Activated CD4-positive, alpha-beta T cell treated with anti-CD3 and anti-CD28 coated beads, Interleukin-2, amount 50 U/mL, for 4 hours (primary cell): ENCODE measurements around the gene KDM6A.
"Not testable (repeated sequence)": the region's sequence is repeated elsewhere in the genome, so short reads cannot be mapped to it uniquely, and the experiment has no call there.

Experiments used
- DNase-seq, 2 experiments: peaks; one replicate each; pipeline ENCODE4 v3.0.0-alpha.2; 2020

KDM6A gene

DNA sequence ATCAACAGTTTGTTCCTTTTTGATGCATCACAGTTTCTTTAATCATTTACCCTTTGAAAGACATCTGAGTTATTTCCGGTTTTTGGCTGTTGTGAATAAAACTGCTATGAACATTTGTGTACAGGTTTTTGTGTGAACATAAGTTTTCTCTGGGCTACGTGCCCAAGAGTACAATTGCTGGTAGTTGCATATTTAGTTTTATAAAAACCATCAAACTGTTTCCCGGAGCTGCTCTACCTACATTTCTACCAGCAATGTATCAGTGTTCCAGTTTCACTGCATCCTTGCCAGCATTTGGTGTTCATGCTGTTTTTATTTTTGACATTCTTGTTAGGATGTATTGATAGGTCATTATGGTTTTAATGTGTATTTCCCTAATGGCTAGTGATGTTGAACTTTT lies 17.3 kb downstream of the KDM6A start:
- no peak for DNase-seq

DNA sequence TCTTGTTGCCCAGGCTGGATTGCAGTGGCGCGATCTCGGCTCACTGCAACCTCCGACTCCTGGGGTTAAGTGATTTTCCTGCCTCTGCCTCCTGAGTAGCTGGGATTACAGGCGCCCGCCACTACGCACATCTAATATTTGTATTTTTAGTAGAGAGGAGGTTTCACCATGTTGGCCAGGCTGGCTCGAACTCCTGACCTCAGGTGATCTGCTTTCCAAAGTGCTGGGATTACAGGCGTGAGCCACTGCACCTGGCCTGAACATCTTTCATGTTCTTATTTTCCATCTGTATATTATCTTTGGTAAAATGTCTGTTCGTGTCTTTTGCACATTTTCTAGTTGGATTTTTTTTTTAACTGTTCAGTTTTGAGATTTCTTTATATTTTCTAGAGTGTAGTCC lies 17.7 kb downstream of the KDM6A start:
- not testable (repeated sequence) for DNase-seq

DNA sequence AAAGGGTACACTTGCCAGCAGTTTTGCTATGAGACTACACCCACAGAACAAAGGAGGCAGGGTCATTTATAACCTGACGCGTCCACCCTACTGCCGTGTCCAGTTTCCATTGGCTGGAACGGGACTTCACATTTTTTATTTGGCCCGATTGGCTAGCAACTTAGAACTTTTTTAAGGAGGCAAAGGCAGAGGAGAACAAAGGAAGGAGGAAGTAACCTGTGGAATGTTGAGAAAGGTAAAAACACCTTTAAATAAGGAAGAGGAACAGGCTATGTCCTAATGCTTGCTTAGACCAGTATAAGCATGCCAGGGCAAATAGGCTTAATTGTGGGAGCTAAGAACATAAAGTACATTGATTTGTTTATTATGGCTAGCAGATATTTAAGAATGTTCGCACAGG lies 18.7 kb downstream of the KDM6A start:
- no peak for DNase-seq

DNA sequence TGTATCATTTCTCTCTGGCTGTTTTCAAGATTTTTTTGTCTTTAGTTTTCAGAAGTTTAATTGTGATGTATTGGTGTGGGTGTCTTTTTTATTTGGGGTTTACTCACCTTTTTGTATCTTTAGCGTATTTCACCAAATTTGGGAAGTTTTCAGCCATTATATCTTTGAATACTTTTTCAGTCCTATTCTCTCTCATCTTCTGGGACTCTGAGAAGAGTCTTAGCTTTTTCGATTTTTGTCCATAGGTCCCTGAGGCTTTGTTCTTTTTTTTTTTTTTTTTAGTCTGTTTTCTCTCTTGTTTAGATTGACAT lies 23.8 kb downstream of the KDM6A start:
- DNase-seq = no peak

DNA sequence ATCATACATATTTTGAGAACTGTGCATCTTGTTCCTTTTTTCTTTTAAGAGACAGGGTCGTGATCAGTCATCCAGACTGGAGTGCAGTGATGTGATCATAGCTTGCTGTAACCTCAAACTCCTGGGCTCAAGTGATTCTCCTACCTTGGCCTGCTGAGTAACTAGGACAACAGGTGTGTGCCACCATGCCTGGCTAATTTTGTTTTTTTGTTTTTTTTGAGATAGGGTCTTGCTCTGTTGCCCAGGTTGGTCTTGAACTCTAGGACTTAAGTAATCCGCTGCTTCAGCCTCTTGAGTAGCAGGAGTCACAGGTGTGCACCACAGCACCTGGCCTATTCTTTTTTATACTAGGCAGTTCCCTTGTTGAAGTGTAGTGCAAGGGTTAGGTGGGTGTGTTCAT lies 24.6 kb downstream of the KDM6A start:
- no peak for DNase-seq

DNA sequence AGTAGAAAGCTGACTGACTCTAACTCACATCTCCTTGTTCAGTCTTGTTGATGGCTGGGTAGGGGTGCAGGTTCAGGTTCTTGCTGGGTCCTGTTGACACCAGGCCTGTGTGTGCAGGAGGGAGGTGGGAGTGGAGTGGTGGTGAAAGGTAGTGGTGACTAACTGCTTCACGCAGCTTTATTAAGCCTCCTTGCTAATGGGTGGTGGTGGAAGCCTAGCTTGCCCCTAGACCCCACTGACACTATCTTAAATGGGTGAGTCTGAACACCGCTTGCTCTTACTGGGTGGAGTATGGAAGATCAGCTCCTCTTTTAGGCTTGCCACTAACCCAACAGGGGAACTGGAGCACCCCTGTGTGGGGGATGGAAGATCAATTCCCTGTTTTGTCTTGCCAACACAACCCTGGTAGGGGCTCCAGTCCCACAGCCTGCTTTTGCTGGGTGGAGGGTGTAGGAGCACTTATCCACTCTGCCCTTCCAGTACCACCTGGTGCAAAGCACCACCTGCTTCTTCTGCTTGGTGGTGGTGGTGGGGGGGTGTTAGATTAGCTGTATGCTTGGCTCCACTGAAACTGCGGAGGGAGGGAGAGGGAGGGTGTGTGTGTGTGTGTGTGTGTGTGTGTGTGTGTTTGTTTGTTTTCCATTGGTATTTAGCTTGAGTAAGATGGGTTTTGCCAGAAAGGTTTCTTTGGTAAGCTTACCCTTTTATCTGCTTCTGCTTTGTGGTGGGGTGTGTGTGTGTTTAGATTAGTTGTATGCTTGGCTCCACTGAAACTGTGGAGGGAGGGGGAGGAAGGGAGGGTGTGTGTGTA lies 25.6 kb downstream of the KDM6A start:
- no peak for DNase-seq

DNA sequence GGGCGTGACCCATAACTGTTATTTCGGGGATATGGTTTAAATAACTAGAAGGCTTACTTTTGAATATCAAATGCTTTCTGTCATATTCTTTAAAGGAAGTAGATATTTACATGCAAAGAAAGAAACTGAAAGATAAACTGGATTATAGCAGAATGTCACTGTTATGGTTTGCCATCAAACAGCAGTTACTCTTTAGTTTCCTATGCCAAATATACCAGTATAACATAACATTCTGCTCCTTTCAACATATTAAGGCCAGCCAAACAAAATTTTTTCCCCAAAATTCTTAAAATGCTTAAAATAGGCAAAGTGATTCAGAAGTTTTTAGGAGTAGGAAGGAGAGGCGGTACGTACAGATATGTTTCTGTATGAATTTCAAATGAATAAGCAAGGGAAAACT lies 27.0 kb downstream of the KDM6A start:
- DNase-seq = no peak

DNA sequence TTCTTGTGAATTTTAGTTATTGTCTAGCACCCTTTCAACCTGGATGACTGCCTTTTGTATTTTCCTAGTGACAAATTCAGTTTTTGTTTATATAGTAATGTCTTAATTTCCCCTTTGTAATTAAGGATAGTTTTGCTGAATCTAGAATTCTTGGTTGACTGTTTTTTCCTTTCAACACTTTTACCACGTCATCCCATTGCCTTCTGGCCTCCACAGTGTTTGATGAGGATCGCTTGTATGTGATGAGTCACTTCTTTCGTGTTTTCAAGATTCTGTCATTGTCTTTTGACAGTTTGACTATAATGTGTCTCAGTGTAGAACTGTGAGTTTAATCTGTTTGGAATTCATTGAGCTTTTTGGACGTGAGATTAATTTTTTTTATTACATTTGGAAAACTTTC lies 30.1 kb downstream of the KDM6A start:
- no peak for DNase-seq

DNA sequence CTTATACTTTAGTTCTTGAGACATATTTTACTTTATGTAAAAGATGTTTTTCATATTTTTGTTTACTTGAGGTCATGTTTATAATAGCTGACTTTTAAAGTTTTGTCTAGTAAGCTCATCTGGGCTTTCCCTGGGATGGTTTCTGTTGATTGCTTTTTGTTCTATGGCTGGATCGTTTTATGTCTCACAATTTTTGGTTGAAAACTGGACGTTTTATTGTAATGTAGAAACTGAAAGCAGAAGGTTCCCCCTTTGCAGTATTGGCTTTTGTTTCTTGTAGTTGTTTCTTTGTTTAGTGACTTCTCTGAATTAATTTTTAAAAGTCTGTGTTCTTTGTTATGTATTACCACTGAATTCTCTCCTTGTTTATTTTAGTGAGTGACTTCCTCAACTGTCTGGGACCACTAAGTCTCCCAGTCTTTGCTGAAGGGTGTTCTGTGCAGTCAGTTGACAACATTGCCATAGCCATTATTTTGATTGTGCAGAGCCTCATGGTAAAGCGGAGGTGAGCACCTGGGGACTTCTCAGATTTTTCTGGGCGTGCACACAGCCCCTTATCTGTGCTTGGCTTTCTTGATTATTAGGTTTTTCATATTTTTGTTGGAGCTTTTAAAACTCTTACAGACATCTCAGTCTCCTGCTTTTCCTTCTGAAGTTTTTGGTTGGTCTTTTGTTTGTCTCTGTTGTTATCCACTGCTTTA lies 31.0 kb downstream of the KDM6A start:
- no peak for DNase-seq

DNA sequence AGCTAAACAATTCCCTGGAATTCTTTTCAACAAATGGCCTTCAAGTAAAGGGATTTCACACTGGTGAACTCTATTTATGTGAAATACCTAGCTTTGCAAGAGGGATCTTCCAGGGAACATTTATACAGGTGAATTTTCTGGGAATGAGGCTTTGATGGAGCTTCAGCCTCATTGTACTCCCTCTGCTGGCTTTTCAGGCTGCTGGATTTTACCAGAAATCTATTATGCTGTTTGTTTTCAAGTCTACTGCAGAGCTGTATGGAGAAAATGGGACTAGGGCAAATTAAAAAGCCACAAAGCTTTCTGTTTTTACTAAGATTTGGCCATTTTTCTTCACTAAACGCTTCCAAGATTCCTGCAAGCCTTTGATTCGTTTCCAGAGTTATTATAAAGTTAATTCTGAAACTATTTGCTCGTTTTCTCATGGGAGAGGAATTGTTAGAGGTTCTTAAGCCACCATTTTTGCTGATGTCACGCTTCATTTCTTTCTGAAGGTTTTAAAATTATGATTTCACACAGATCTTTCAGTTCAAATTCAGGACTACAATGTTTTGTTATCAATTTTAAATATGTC lies 31.6 kb downstream of the KDM6A start:
- no peak for DNase-seq

DNA sequence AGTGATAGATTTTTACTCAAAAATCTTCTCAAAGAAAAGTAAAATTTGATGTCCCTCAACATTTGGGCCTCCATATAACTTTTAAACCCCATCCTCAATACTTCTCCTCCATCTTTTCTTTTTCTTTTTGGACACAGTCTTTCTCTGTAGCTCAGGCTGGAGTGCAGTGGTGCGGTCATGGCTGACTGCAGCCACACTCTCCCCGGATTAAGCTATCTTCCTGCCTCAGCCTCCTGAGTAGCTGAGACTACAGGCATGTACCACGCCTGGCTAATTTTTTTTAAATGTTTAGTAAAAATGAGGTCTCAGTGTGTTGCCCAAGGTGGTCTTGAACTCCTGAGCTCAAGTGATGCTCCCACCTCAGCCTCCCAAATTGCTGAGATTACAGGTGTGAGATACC lies 33.1 kb downstream of the KDM6A start:
- DNase-seq = no peak

DNA sequence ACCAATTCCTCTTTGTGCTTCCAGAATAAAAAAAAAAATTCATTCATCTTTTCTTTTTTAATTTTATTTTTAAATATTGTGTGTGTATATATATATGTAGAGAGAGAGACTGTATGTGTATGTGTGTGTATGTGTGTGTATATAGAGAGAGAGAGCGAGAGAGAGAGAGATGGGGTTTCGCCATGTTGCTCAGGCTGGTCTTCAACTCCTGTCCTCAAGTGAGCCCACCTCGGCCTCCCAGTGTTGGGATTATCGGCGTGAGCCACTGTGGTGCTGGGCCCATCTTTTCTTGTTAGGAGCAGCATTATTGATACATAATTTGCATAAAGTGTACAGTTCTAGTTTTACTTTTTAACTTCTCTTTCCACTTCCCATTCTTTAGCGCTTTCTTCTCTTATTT lies 33.6 kb downstream of the KDM6A start:
- no peak for DNase-seq

DNA sequence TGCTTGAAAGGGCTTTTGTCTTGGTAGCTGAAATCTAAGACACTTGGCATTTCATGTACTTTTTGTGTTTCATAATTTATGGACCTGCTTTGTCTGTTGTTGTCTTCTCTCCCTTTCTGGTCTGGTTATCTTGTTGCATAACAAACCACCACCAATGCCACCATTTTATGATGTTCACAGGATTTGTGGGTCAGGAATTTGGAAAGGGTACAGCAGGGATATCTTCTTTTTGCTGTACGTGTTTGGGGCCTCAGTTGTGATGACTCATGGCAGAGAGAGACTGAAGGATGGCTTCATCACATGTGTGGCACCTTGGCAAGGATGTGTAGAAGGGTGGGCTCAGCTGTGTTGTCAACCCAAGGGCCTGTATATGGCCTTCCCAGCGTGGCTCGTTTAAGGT lies 35.2 kb downstream of the KDM6A start:
- no peak for DNase-seq

DNA sequence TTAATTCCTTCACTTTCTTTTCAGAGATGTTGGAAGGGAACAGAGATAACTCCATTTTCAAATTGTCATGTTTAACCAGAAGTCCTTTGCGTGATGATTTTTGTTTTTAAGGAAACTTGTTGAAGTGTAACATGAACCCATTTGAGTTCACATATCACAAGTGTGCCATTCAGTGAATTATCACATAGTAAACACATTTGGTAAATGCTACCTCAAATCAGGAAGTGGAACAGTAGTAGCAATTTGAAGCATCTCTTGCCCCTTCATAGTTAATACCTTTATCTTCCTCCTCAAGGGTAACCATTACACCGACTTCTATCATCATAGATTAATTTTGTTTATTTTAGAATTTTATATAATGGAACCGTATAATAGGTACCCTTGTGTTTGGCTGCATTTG lies 35.8 kb downstream of the KDM6A start:
- DNase-seq = no peak

DNA sequence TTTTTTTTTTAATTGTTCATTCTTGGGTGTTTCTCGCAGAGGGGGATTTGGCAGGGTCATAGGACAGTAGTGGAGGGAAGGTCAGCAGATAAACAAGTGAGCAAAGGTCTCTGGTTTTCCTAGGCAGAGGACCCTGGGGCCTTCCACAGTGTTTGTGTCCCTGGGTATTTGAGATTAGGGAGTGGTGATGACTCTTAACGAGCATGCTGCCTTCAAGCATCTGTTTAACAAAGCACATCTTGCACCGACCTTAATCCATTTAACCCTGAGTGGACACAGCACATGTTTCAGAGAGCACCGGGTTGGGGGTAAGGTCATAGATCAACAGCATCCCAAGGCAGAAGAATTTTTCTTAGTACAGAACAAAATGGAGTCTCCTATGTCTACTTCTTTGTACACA lies 37.5 kb downstream of the KDM6A start:
- not testable (repeated sequence) for DNase-seq

DNA sequence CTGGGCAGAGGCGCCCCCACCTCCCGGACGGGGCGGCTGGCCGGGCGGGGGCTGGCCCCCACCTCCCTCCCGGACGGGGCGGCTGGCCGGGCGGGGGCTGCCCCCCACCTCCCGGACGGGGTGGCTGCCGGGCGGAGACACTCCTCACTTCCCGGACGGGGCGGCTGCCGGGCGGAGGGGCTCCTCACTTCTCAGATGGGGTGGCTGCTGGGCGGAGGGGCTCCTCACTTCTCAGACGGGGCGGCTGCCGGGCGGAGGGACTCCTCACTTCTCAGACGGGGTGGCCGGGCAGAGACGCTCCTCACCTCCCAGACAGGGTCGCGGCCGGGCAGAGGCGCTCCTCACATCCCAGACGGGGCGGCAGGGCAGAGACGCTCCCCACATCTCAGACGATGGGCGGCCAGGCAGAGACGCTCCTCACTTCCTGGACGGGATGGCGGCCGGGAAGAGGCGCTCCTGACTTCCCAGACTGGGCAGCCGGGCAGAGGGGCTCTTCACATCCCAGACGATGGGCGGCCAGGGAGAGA lies 38.1 kb downstream of the KDM6A start:
- not testable (repeated sequence) for DNase-seq

DNA sequence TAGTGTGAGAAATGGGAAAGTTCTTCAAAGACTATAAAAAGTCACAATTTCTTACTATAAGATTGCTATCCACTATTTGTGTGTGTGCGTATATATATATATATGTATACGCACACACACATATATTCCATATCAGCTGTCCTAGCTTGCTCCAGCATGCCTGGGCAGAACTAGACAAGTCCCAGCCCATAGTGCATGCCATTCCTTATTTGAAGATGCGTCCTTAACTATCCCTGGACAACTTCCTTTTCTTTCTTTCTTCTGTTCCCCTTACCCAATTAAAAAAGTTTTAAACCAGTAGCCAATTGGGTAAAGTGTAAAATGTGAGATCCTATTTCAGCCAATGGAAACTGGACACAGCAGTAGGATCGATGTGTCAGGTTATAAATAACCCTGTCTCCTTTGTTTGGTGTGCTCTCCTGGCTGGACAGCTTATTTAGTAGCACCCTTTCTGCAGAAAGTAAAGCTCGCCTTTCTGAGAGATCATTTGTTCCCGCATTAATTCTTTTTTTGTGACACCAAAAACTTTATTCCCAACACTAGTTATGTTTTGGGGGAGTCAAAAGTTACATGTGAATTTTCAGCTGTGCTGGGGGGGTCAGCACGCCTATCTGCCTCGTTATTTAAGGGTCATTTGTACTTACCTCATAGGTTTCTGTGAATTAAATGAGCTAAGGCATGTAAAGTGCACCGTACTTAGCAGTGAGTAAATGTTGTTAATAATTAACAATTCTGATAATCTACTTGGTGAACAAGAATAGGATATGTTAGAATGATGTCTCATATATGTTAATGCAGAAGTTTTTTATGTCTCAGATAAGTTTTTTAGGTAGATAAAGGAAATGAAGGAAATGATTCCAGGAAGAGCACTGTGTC lies 40.9 kb downstream of the KDM6A start:
- DNase-seq = no peak

DNA sequence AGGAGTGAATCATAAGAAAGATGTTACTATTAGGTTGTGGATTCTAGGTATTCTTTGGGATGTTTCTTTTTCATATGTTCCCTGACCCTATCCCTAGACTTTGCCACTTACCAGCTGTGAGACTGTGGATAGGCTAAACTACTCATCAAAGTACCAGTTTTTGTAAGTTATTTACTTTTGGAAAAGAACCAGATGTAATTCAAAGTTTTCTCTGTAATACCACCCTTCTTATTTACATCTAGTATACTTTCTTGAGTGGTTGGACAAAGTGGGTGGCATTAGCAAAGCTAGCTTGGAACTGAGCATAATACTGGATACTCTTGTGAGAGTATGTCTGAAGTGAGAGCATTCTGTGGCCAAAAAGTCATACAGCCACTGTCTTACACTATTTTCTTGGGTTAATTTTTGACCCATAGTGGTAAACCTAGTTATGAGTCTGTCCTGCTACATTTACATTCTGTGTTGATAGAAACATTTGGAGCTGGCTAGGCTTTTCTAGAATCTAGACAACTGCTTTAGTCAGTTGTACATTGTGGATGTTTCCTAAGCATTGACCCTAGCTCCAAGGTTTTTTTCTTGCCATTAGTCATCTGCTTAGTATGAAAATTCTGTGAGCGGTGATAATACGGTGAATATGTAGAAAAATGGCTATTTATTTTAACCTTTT lies 41.7 kb downstream of the KDM6A start:
- no peak for DNase-seq

DNA sequence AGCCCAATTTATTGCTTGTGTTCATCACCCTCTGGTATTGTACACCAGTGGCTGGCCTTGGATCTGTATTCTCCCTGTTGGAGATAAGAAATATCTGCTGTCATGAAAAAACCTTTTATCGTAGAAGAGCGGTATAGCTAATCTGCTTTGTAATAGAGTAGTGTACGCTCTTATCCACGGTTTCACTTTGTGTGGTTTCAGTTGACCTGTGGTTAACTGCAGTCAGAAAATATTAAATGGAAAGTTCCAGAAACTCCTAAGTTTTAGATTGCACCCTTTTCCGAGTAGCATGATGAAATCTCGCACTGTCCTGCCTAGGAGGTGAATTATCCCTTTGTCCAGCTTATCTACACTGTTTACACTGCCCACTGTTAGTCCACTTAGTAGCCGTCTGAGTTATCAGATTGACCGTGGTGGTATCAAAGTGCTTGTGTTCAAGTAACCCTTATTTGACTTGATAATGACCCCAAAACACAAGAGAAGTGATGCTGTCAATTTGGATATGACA lies 42.4 kb downstream of the KDM6A start:
- no peak for DNase-seq

DNA sequence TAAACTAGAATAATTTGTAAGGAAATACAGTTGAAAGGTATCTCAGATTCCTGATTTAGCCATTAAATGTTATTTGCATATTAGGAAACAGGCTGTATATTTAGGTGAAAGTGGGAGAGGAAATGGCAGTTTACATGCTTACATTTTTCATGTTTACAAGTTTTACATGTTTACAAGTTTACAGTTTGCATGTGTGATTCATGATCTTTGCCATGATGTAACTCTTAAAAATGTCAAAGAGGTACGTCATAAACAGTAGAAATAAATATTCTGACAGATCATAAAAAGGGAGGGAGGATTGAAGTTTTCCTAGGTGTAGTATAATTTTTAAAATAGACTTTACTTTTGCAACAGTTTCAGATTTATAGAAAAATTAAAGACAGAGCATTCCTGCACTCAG lies 45.7 kb downstream of the KDM6A start:
- DNase-seq = no peak

DNA sequence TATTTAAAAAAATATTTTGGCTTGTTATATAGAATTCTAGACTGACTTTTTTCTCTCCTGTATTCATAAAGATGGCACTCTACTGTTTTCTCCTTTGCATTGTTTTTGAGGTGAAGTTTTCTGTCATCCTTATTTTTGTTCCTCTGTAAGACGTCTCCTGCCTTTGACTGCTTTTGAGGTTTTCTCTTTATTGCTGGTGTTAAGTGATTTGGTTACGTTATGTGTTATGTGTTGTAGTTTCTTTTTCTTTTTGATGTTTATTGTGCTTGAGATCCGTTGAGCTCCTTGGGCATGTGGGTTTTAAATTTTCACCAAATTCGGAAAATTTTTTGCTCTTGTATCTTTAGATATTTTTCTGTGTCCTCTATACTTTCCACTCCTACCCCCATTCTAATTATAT lies 50.0 kb downstream of the KDM6A start:
- DNase-seq = no peak

DNA sequence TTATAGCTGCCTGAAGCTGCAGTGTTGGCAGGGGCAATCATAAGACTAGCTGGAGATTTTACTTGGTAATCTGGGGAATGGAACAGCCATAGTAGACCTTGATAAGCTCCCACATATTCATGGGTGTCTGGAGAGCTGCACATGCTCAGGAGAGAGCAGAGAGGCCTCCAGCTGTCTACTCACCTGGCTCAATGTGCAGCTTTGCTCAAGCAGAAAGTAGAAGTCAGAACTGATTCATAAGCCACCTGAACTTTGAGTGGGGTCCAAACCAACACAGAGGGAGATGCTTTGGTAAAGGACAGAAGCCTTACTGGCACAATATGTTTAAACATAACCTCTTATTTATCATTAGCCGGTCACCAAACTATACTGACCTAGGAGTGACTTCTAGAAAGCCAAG lies 54.4 kb downstream of the KDM6A start:
- no peak for DNase-seq
